Sigmoid colon (tissue), 4 donors: ENCODE measurements around the gene CFAP141.
A peak's percentile ranks its signal among the peaks of the same experiment; 100 is the strongest.

Experiments used
- POLR2A ChIP-seq, 2 donors: fragments of 450-650 bp; IDR thresholded peaks; one replicate each; pipeline ENCODE4 v1.6.1; 2016; ENCODE audit warnings: antibody characterized with exemption in 2 of 2, mild to moderate bottlenecking in 2 of 2, moderate library complexity in 2 of 2
- POLR2AphosphoS5 ChIP-seq, 4 donors: sonication (generic); formaldehyde crosslinking; IDR thresholded peaks; one replicate each; pipeline ENCODE4 v1.6.1; 2017; ENCODE audit warnings: antibody characterized with exemption in 4 of 4
- TF ChIP-seq, protein P1 (sequence below), 4 experiments: fragments of 450-650 bp in 3 of 4; fragments of 200-600 bp in 1 of 4; IDR thresholded peaks; one replicate each; pipeline ENCODE4 v1.5.1; 2016 to 2019; ENCODE audit warnings: antibody characterized with exemption in 4 of 4, mild to moderate bottlenecking in 3 of 4, moderate library complexity in 2 of 4

DNA sequence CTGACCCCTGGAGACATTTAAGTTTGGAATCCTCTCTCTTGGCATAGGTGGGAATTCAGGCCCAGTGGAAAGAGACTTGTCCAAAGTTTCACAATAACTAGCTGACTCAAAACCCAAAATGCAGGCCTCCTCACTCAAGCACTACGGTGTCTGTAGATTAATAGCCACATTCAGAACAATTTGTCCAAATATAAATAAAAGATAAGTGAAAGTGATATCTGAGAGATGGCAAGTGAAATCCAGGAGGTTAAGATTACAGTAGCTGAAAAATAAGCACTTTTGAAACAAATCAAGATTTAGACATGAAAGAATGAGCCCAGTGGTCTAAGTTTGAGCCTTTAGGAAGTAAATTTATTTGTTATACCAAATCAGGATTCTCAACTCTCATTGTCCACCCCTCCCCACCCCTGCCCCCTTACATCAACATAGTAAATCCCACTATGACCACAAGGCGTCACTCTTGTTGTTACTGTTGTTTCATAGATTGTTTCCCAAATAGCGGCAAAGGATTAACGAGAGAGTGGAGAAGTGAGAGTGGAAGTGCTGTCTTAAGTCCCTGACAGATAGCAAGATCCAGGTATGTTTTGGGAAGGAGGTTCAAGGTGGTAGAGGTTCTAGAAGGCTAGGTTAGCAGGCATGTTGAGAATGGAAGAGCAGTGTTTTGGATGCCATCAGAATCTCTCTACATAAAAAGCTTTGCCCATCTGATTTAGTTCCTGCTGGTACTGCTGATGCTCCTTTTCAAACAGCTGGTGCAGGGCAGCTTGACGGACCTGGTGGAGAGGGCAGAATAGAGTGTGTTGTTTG, 7.2 kb downstream of the CFAP141 start:
- TF ChIP-seq, protein P1, sequence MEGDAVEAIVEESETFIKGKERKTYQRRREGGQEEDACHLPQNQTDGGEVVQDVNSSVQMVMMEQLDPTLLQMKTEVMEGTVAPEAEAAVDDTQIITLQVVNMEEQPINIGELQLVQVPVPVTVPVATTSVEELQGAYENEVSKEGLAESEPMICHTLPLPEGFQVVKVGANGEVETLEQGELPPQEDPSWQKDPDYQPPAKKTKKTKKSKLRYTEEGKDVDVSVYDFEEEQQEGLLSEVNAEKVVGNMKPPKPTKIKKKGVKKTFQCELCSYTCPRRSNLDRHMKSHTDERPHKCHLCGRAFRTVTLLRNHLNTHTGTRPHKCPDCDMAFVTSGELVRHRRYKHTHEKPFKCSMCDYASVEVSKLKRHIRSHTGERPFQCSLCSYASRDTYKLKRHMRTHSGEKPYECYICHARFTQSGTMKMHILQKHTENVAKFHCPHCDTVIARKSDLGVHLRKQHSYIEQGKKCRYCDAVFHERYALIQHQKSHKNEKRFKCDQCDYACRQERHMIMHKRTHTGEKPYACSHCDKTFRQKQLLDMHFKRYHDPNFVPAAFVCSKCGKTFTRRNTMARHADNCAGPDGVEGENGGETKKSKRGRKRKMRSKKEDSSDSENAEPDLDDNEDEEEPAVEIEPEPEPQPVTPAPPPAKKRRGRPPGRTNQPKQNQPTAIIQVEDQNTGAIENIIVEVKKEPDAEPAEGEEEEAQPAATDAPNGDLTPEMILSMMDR (IDR thresholded peaks at IDR 0.05) = peak; percentile 17 to 59 (median 32)
- TF ChIP-seq POLR2A (IDR thresholded peaks at IDR 0.05) (no peak), POLR2AphosphoS5 (IDR thresholded peaks at IDR 0.05) (no peak)
